ENCODE data around the gene PLEKHD1.

PLEKHD1 gene

DNA sequence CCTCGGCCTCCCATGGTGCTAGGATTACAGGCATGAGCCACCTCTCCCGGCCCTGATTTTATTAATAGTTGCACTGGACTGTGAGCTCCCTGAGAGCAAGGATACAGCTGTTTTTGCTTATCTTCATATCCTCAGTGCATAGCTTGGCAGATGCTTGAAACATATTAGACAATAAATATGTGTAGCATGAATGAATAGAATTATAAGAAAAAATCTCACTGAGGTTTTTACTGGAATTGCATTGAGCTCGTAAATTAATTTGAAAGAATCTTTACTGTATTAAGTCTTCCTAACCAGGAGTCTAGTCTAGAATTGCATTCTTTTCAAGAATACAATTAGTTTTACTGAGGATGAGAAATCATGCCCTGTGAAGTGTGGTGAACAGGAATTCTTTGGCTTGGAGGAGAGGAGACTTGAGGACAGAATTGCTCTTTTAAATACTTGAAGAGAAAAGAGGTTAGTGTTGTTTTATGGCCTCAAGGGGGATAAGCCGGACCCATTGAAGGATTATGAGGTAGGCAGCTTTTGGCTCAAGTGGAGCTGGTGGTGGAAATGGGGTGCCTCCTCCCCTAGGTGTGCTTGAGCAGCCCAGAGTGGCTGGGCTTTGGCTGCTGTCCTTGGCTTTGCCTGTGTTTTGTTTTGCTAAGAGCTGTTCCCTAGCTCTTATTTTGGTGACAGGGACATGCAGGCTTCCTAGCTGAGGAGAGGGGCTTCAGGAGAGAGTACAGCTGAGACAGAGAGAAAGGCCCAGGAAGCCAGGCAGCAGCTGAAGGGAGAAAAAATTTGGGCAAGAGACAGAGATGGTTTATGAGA is 34.0 kb downstream of the PLEKHD1 start:
- no peak for DNase-seq (ENCODE audit: low read depth)

DNA sequence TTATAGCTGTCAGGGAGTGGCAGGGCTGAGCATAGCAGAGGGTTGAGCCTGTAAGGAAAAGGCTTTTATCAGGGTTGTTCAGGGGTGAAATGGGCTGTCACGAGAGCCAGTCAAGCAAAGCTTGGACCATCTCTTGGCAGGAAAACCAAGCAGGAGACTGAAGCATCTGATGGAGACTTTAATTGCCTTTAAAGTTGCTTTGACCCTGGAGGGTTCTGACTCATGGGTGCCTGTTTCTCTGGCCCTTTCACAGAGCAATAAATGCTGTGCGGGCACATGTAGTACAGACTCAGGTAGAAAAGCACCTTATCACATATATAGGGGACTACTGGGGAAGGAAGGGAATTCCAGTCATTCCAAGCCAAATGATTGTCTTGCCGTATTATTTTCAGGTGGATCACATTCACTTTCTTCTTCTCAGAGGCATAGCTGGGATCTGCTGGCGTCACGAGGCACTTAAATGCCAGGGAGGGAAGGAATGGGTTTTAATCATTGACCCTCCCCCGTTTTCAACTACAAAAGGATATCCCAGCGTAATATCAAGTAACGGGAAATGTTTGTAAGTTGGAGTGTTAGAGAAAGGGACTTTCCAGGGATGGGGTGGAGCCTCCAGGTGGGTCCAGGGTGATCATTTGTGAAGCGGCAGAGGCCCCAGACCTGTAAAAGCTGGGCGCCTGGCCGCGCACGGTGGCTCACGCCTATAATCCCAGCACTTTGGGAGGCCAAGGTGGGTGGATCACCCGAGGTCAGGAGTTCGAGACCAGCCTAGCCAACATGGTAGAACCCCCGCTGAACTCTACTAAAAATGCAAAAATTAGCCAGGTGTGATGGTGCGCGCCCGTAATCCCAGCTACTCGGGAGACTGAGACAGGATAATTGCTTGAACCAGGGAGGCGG is 34.9 kb downstream of the PLEKHD1 start:
- no peak for DNase-seq (ENCODE audit: low read depth)

DNA sequence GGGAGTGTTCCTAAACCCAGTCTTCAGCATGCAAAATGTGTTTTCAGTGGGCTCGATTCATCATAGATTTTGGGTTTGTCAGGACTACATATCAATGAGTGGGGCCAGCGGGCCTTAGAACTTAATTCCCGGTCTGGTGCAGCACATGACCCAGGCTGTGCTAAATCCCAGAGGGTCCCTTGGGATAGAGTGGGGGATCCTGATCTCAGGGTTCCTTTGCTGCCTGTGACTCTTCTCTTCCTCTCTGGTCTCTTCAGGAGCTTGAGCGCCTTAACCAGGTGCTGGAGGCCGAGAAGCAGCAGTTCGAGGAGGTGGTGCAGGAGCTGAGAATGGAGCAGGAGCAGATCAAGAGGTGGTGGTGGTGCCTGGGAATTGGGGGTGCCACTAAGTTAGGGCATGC is 37.5 kb downstream of the PLEKHD1 start:
- DNase-seq (ENCODE audit: low read depth), result no peak

DNA sequence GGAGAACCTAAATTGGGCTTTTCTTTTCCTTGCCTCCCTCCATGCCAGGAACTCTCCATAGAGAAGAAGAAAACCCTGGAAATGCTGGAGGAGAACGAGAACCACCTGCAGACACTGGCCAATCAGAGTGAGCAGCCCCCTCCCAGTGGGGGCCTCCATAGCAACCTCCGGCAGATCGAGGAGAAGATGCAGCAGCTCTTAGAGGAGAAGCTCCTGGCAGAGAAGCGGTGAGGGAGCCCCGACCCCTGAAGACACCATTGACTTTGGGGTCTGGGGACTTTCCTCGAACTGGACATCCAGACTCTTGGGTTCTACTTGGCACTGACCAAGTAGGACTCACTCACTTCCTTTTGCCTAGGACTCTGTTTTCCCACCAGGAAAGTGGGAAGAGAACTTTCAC is 41.4 kb downstream of the PLEKHD1 start:
- DNase-seq (ENCODE audit: low read depth), result no peak

DNA sequence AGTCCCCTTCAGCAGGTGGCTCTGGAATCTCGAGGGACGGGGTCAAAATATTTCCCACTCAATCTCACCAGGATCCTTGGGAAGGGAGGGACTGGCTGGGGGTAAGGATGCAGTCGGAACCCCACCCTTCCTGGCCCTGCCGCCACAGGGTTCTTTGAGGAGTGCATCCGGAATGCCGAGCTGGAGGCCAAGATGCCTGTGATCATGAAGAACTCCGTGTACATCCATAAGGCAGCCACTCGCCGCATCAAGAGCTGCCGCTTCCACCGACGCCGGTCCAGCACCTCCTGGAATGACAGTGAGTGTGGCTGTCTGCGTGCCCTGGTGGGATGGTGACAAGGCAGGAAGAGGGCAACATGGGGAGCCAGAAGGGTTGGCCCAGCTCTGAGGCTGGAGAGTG is 43.1 kb downstream of the PLEKHD1 start:
- no peak for DNase-seq (ENCODE audit: low read depth)

DNA sequence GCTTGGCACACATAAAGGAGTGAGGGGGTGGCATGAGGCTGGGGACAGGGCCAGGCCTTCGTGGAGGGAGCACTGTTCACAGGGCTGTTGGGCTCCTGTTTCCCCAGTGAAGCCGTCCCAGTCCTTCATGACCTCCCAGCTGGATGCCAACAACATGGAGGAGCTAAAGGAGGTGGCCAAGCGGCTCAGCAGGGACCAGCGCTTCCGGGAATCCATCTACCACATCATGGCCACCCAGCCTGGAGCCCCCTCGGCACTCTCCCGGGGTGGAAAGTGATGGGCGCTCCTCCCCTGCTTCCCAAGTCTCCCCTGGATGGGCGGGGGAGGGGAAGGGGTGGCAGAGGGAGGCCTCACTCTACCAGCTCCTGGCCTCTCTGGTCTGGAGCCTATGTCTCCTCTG is 43.6 kb downstream of the PLEKHD1 start:
- no peak for DNase-seq (ENCODE audit: low read depth)

DNA sequence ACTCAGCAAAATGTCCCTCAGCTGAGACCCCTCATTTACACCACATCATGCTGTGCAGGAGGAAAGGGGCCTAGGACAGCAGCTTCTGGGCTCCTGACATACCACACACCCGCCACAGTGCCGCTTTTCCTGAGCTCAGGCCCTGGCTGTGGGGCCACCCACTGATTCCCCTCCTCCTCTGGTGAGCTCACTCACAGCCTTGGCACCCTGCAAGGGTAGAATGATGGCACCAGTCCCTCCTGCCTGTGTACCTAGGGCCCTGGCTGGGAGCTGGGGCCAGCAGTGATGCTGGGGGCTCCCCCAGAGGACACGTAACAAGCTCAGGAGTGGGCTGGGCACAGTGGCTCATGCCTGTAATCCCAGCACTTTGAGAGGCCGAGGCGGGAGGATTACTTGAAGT is 44.4 kb downstream of the PLEKHD1 start:
- DNase-seq (ENCODE audit: low read depth), result no peak

DNA sequence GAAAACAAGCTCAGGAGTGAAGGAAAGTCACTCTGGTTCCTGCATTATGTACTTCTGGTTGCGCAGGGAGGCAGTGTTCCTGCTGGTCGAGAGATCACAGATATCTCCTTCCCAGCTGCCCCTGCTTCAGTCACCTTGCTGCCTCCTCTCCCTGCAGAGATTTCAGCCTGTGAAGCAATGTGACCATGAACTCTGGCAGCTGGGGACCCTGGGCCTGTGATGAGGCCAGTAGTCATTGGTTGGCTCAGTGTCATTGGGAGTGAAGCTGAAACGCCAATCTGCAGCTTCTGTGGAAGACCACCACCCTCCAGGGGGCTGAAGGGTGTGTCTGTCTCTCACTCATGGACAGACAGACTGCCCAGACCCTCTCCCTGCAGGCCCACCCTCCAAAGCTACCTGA is 45.0 kb downstream of the PLEKHD1 start:
- DNase-seq (ENCODE audit: low read depth), result no peak

DNA sequence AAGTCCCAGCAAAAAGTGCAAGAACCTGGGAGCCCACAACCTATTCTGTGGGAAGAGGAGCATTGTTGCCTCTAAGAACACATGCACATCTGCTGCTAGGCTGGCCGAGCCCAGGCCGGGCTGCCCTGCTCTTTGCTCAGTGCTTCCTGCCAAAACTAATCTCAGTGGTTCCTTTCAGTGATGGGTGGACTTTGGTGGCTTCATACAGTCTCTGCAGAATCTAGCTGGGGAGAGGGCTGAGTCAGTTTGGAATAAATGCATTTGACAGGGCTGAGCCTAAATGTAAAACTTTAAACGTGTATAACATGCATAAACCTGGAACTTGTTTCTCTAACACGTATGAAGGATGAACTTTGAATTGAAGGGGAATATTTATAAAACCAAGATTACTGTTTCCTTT is 45.6 kb downstream of the PLEKHD1 start:
- DNase-seq (ENCODE audit: low read depth), result no peak

DNA sequence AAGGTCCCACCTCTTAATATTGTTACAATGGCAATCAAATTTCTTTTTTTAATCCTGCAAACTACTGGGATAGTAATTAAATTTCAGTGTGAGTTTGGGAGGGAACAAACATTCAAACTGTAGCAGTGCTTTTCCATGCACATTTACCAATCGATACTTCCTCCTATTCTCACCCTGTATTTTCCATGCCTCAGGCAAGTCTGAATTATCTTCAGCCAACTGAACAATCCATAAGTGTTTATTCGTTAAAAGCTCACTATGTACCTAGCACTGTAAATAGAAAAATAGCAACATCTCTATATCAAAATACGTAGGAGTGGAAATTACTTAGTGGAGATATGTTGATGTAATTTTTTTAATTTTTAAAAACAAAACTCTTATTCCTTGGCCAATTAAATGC is 46.6 kb downstream of the PLEKHD1 start:
- DNase-seq (ENCODE audit: low read depth), result no peak

DNA sequence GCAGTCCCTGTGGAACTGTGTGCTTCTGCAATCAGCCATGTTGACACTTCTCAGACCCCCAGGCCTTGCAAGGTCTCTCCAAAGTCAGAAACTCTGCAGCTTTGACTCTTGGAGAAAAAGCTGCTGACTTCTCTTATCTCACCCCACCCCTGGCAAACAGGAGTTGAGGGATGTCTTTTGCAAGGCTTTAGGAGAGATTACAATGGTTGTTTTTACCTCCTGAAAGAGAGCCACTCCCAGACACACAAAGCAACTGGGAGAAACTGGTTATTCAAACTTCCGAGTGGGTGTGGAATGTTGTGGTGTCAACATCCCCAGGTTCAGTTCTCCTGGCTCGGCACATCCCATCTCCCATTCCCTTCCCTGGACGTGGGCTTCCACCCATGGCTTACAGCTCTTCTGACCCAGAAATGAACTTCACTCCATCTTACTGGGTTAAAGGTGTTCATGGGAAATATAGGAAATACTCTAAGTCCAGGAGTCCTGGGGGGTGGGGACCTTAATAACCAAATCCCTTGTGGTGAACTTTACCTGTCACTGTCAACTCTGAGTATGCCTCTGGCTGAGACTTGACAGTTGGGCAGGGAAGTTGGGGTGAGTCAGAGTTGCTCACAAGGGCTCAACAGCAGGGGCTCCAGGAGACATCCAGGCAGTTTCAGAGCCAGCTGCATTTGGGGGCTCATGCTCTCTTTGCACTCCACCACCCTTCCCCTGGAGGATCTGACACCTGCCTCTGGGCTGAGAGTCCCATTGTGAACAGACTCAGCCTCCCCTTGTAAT is 48.2 kb downstream of the PLEKHD1 start:
- DNase-seq (ENCODE audit: low read depth), result no peak

DNA sequence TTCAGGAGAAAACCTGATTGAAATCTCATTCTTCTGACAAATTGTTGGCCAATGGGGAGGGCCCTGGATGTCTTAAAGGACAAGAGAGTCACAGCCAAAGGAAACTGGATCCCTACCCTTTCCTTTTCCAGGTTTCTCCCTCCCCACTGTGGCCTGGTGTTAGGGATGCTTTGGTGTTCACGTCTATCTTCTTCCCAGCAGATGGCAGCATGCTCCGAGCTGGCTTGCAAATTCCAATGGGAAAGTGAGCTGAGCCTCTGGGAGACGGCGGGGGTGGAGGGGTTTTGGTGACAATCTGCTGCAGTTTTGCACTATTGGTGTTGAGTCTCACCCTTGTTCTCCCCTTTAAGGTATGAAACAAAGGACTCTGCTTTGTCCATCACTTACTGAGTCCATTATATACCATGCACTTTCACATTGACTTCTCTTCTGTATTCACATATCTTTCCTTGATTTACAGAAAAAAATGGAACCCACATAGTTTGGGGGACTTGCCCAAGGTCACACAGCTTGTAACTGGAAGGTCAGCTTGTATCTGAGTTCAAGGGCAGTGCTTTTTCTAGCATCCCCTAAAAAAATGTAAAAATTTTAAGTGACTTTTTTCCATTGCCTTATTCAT is 50.8 kb downstream of the PLEKHD1 start:
- no peak for DNase-seq (ENCODE audit: low read depth)

DNA sequence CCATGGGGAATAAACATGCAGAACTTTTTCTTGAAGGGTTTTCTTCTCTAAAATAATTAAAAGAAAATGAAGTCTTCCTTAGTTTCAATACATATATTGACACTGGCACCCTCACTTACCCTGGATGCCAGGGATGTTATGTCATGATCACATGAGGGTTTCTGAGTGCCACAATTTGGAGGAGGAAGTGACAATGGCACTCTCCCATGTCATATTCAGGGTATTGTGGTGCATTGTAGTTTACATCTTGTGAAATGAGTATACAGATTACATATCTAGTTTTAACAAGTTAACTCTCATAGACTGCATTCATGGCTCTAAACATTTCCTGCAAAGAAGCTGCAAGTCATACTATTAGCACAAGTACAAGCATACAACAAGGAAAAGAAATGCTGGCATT is 52.4 kb downstream of the PLEKHD1 start:
- DNase-seq (ENCODE audit: low read depth), result no peak

DNA sequence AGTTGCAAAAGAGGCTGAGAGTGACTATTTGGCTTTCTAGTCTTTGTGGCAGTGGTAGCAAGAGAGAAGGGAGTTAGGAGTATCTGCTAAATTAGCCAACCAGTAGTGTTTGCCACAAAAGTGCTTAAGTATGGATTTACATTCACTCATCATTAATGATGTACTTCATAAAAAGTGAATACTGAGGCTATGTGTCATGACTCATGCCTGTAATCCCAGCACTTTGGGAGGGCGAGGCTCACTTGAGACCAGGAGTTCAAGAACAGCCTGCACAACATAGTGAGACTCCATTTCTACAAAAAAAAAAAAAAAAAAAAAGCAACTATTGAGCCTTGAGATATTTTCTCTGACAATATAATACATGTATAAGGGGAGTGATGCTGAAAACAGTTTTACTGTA is 53.4 kb downstream of the PLEKHD1 start:
- no peak for DNase-seq (ENCODE audit: low read depth)

DNA sequence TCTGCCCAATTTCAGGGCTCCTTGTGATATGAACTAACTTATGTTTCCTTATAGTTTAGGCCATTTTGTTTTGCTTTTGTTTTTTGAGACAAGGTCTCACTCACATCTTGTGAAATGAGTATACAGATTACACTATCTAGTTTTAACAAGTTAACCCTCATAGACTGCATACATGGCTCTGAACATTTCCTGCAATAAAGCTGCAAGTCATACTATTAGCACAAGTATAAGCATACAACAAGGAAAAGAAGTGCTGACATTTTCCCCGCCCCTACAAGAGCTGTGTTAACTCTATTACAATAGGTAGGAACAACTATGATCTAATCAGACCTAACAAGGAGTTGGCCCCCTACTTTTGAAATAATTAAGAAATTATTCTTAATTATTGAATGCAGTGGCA is 54.2 kb downstream of the PLEKHD1 start:
- DNase-seq (ENCODE audit: low read depth), result no peak

DNA sequence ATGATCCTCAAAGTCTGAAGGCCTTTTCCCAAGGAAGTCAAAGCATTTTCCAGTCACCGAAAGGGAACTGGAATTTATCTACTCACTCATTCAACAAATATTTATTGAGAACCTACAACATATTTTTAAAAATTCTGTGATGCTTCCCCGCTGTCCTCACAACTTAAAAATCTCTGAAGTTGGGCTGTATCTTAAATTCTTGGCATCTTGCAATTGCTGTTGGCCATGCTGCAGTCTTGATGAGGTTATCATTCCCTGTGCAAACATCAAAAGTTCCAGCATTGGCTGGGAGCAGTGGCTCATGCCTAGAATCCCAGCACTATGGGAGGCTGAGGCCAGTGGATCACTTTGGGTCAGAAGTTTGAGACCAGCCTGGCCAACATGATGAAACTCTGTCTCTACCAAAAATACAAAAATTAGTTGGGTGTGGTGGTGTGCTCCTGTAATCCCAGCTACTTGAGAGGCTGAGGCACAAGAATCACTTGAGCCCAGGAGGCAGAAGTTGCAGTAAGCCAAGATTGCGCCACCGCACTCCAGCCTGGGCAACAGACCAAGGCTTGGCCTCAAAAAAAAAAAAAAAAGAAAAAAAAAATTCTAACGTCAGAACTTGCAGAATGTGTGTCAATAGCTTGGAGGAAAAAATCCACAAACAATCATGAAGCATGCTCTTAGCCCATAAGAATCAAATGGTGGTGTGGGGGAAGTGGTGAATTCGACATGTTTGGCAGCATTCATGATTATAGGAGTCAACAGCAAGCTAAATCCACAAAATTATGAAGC is 55.3 kb downstream of the PLEKHD1 start:
- no peak for DNase-seq (ENCODE audit: low read depth)

DNA sequence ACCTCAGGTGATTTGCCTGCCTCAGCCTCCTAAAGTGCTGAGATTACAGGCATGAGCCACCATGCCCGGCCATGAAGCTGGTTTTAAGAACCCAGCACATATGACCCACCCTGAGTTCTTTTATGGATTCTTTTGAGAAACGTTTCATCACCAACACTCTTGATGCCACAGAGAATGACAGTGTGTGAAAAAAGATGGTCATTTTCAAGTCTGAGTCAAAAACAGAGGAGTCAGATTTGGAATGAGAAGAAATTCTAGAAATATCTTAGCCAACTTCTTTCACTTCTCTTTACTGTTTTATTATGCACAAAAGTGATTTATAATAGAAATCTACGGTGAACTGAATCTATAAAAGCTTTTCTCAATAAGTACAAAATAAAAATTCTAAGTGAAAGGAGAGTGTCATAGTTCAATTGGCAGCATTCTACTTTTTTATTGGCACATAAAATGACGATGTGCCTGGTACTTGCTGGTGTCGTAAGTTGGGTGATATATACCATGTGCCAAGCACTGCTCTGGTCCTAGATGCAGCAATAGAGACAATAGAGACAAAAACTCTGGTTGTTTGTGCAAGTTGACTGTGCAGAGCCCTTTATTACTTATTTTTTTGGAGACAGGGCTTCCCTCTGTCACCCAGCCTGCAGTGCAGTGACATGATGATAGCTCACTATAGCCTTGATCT is 56.3 kb downstream of the PLEKHD1 start:
- no peak for DNase-seq (ENCODE audit: low read depth)

DNA sequence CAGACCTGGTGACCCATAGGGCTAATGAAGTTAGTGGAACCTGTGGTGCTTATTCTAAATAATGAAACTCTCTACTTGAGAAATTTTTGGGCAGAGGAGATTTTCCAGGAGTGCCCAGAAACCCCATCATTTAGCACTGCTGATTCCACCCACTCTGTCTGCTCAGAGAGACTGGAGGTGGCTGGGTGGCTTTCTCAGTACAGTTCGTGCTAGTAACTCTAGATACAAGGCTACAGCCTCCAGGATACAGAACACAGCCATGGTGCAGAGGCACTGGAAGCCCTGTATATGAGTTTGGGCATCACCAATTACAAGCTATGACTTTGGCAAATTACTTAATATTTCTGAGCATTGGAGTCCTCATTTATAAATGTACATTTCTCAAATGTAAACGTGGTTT is 57.8 kb downstream of the PLEKHD1 start:
- DNase-seq (ENCODE audit: low read depth), result no peak

DNA sequence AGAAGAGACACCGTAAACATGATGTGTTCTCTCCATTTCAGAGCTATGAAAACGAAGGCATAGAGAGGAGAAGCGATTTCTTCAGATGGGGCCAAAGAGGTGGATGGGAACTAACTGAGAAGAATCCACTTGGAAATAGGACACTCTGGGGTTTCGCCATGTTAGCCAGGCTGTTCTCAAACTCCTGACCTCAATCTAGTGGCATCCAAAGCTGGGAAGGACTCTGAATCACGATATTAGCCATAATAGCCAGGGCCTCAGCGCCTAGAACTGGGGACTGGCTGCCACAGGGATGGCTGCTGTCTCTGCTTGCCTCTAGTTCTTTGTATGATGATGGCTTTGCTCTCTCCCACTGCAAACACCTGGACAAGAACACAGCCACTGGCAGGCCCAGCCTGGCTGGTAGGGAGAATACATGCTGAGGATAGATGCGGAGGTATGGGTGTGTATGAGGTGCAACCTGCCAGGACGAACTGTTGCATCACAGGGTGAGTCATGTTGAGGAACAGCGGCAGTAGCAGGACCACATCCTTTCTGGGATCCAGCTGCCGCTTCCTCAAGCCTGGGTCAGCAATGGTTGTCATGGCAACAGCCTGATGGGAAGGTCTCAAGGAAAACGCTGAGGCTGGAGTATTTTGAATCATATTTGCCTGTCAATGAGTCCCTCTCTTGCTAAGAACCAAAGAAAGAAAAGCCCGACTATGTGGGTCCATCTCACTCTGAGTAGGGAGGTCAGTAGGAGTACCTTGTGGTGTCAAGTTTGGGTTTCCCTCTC is 59.0 kb downstream of the PLEKHD1 start:
- DNase-seq (ENCODE audit: low read depth), result peak; percentile 2
